GM10266 (cell line): ENCODE results near the gene PGAP3.

ENCODE experiments used
- DNase-seq: peaks from one replicate; pipeline ENCODE4 v3.0.0; 2012; ENCODE audit errors: extremely low spot score
- CTCF ChIP-seq: IDR thresholded peaks from 2 replicates; pipeline ENCODE4 v1.5.1; 2012; ENCODE audit warnings: mild to moderate bottlenecking, low read depth; ENCODE audit not compliant: control insufficient read depth, insufficient read depth; ENCODE audit errors: missing control alignments

The PGAP3 gene

DNA sequence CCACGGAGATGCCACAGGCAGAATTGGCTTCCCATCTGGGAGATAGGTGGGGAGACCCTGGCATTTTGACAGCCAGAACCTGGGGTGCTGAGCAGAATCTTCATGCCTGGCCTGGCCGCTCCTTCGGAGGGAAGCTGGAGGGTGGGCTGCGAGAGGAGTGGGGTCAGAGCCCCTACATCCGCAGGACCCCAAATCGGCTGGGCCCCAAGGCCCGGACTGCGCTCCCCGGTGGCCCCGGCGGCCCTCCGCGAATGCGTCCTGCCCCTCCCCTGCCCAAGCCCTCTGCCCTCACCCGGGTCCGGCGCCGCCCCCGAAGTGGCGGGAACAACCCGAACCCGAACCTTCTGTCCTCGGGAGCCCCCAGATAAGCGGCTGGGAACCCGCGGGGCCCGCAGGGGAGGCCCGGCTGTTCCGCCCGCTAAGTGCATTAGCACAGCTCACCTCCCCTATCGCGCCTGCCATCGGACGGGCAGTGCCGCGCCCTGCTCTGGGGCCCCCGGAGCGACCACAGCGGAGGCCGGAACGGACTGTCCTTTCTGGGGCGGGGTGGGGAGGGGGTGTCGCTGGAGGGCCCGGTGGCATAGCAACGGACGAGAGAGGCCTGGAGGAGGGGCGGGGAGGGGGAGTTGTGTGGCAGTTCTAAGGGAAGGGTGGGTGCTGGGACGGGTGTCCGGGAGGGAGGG, 20.5 kb downstream of the PGAP3 start:
- peak; percentile 58 for DNase-seq
- no peak for TF ChIP-seq CTCF

DNA sequence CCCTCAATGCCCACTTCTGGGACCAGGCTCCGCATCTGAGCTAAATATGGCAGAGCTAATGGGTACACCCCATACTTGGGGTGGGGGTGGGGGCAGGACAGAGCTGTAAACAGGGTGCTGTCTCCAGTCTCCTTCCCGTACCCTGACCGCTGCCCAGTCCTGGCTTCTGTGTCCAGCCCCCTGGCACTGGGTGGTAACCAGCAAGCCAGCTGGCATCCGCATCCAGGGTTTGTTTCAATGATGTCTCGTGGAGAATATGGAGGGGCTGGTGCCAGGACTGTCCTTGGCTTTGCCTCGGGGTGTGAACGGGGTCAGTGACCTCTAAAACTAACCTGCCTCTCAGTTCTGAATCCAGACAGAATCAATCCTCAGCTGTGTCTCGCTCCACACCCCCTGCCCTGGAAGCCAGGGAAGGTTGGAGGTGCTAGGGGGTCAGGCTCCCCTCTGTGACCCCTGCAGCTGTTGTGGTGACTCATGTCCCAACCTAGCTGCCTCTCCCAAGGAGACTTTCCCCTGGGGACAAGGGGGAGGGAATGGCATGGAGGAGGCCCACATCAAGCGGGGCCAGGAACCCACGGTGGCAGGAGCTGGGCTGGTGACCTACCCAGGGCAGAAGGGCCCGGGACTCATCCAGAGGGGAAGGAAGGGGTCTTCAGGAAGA, 21.1 kb downstream of the PGAP3 start:
- no peak for TF ChIP-seq CTCF
- no peak for DNase-seq

DNA sequence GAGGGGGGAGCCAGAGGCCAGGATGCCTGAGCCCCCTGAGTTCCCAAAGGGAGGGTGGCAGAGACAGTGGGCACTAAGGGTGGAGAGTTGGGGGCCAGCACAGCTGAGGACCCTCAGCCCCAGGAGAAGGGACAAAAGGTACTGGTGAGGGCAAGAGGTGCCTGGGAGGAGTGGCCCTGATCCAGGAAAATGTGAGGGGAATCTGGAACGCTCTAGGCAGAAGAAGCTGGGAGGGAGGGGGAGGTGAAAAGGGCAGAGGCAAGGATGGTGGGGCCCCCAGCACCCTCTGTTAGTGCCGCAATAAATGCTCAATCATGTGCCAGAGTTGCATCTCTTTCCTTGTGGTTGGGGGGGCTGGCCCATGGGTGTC, 21.6 kb downstream of the PGAP3 start:
- no peak for DNase-seq
- TF ChIP-seq CTCF = no peak

DNA sequence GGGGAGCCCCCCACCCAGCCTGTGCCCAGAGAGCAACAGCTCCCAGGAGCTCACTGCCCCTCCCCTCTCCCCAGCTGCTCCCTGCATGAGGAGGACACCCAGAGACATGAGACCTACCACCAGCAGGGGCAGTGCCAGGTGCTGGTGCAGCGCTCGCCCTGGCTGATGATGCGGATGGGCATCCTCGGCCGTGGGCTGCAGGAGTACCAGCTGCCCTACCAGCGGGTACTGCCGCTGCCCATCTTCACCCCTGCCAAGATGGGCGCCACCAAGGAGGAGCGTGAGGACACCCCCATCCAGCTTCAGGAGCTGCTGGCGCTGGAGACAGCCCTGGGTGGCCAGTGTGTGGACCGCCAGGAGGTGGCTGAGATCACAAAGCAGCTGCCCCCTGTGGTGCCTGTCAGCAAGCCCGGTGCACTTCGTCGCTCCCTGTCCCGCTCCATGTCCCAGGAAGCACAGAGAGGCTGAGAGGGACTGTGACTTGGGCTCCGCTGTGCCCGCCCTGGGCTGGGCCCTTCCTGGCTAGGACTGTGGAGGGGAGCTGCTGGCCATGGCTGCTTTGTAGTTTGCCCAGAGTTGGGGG, 22.1 kb downstream of the PGAP3 start:
- no peak for DNase-seq
- TF ChIP-seq CTCF = no peak

GRCh38 chr17:39664581-39665561, 23.0 kb downstream of the PGAP3 start, which contains the start of gene TCAP:
Gene TCAP, plus strand, starts transcription at chr17:39665349. Its CDS starts 11 bp downstream, at chr17:39665360.
- no peak for TF ChIP-seq CTCF
- DNase-seq = no peak

GRCh38 chr17:39663688-39664580, 23.9 kb downstream of the PGAP3 start:
- TF ChIP-seq CTCF = no peak
- no peak for DNase-seq
